Naive thymus-derived CD4-positive, alpha-beta T cell (primary cell): ENCODE measurements around the gene SLC25A14. TPM values are rescaled to one million over a fixed set of nuclear protein-coding genes. Genes with fewer than 3 reads are reported as not detected.

Experiments
- ATAC-seq: fragments of 150-1000 bp; cut with Tn5 transposase; 2 replicates; pipeline ENCODE4 v1.10.0; 2021; ENCODE audit warnings: mild to moderate bottlenecking, moderate library complexity
- CTCF ChIA-PET: fragments of 350-600 bp; sonication (Branson Sonifier 250); formaldehyde crosslinking; loops from one replicate; lab custom pipeline; 2021; ENCODE audit warnings: antibody characterized with exemption; lab: Charles Lee
- POLR2A ChIA-PET: fragments of 350-600 bp; sonication (Branson Sonifier 250); formaldehyde crosslinking; loops from one replicate; lab custom pipeline; 2021; ENCODE audit warnings: antibody characterized with exemption, inconsistent platforms; lab: Charles Lee
- DNase-seq, 9 donors: peaks; one replicate each; pipeline versions ENCODE4 v3.0.0 to v3.0.0-alpha.2; 2020 to 2022; ENCODE audit warnings: mixed read lengths in 1 of 9
- H3K27ac ChIP-seq: one replicate; pipeline ENCODE4 v1.7.0; 2013; ENCODE audit warnings: mild to moderate bottlenecking, low read depth, low read length, moderate library complexity
- H3K27me3 ChIP-seq, 2 donors: one replicate each; pipeline ENCODE4 v1.7.0; 2013; ENCODE audit warnings: low read length in 2 of 2, mild to moderate bottlenecking in 2 of 2, moderate library complexity in 2 of 2; ENCODE audit not compliant: control insufficient read depth in 2 of 2, insufficient read depth in 2 of 2
- H3K36me3 ChIP-seq, 3 experiments: 1 replicate in 2 of 3; 2 replicates in 1 of 3; pipeline ENCODE4 v1.7.0; 2013; ENCODE audit warnings: low read length in 3 of 3, mild to moderate bottlenecking in 3 of 3, moderate library complexity in 1 of 3; ENCODE audit not compliant: insufficient read depth in 3 of 3, control insufficient read depth in 2 of 3
- H3K4me1 ChIP-seq, 2 donors: one replicate each; pipeline ENCODE4 v1.7.0; 2013; ENCODE audit warnings: low read length in 2 of 2, mild to moderate bottlenecking in 2 of 2, moderate library complexity in 1 of 2; ENCODE audit not compliant: control insufficient read depth in 2 of 2, insufficient read depth in 2 of 2
- H3K4me3 ChIP-seq: 2 replicates; pipeline ENCODE4 v1.7.0; 2013; ENCODE audit warnings: mild to moderate bottlenecking, low read length
- H3K9me3 ChIP-seq, 3 experiments: 1 replicate in 2 of 3; 2 replicates in 1 of 3; pipeline ENCODE4 v1.7.0; 2013; ENCODE audit warnings: low read length in 3 of 3; ENCODE audit not compliant: control insufficient read depth in 2 of 3
- H3K27ac Mint-ChIP-seq, 9 donors: one replicate each; pipeline ENCODE4 v1.8.0; 2020 to 2022; ENCODE audit warnings: mixed read lengths in 9 of 9, mild to moderate bottlenecking in 8 of 9, moderate library complexity in 5 of 9, inconsistent platforms in 2 of 9
- H3K27me3 Mint-ChIP-seq, 5 donors: one replicate each; pipeline ENCODE4 v1.8.0; 2021 to 2022; ENCODE audit warnings: mixed read lengths in 5 of 5, mild to moderate bottlenecking in 1 of 5
- H3K36me3 Mint-ChIP-seq, 5 donors: one replicate each; pipeline ENCODE4 v1.8.0; 2020 to 2022; ENCODE audit warnings: mixed read lengths in 5 of 5, mild to moderate bottlenecking in 3 of 5, inconsistent platforms in 1 of 5
- H3K4me1 Mint-ChIP-seq, 7 donors: one replicate each; pipeline ENCODE4 v1.8.0; 2020 to 2022; ENCODE audit warnings: mixed read lengths in 7 of 7, mild to moderate bottlenecking in 3 of 7, inconsistent platforms in 1 of 7
- H3K4me3 Mint-ChIP-seq, 10 donors: one replicate each; pipeline ENCODE4 v1.8.0; 2020 to 2022; ENCODE audit warnings: mild to moderate bottlenecking in 10 of 10, mixed read lengths in 10 of 10, moderate library complexity in 6 of 10, inconsistent platforms in 2 of 10
- H3K9me3 Mint-ChIP-seq, 11 donors: one replicate each; pipeline ENCODE4 v1.8.0; 2020 to 2022; ENCODE audit warnings: mixed read lengths in 11 of 11, mild to moderate bottlenecking in 4 of 11, inconsistent platforms in 1 of 11, moderate library complexity in 1 of 11
- intact Hi-C, 2 donors: fragments of 100-400 bp; cut with micrococcal nuclease; formaldehyde crosslinking; loops; one replicate each; pipeline ENCODE4 v1.15.1; 2023
- polyA plus RNA-seq, 2 donors: library from polyadenylated mRNA; unstranded; fragments of 300-500 nt; fragmentation: Illumina TruSeq; gene quantifications; one replicate each; pipeline ENCODE4 v1.2.3, GENCODE V29; 2021
- total RNA-seq, 6 experiments: library from RNA in 5 of 6; stranded (reverse) in 5 of 6; gene quantifications; 1 replicate in 5 of 6; 2 replicates in 1 of 6; pipeline ENCODE4 v1.2.3 and lab custom pipeline; 2021 to 2026

SLC25A14 gene
- total and polyA plus RNA-seq, 7 experiments from 2014 or later: 5.5 to 14.3 (median 13.2) TPM

GRCh38 chrX:130395341-130395740 is 55.6 kb downstream of the SLC25A14 start:
- DNase-seq: no peak
- H3K27ac Mint-ChIP-seq: no peak overlapping the region
- no peak overlapping the region for H3K4me3 Mint-ChIP-seq
- H3K27me3 ChIP-seq: no peaks in the 10 kb centered on the region
- H3K4me1 Mint-ChIP-seq: no peaks in the 10 kb centered on the region
- no peaks in the 10 kb centered on the region for H3K36me3 ChIP-seq
- CTCF ChIA-PET: no interaction called here
- intact Hi-C loops: no loop called here
- no peaks in the 10 kb centered on the region for H3K9me3 Mint-ChIP-seq
- no peaks in the 10 kb centered on the region for H3K9me3 ChIP-seq
- POLR2A ChIA-PET: no interaction called here
- H3K36me3 Mint-ChIP-seq: no peaks in the 10 kb centered on the region
- H3K4me1 ChIP-seq: no peaks in the 10 kb centered on the region
- ATAC-seq: no peak
- no peak overlapping the region for H3K4me3 ChIP-seq
- H3K27me3 Mint-ChIP-seq: peaks cover 0 to 29% (median 8%) of the 10 kb centered on the region in 5 donors
- no peak overlapping the region for H3K27ac ChIP-seq

GRCh38 chrX:130401415-130402207 is 61.9 kb downstream of the SLC25A14 start, which contains the start of gene RBMX2:
TSS of gene RBMX2 (plus strand) at chrX:130401987. CDS start at chrX:130402033, 46 bp downstream.
- peaks cover 0 to 7% (median 0%) of the 10 kb centered on the region in 5 donors for H3K36me3 Mint-ChIP-seq
- Histone ChIP-seq H3K27ac (peak within 1 kb of the TSS; percentile 79), H3K4me1 (no peaks in the 10 kb centered on the region), H3K36me3 (peaks cover 0 to 14% (median 0%) of the 10 kb centered on the region in 3 experiments), H3K27me3 (no peaks in the 10 kb centered on the region), H3K9me3 (no peaks in the 10 kb centered on the region), H3K4me3 (peak within 1 kb of the TSS; percentile 95)
- peaks cover 0 to 28% (median 22%) of the 10 kb centered on the region in 7 donors for H3K4me1 Mint-ChIP-seq
- H3K27ac Mint-ChIP-seq: peak within 1 kb of the TSS; percentile 80 to 96 (median 94)
- peak within 1 kb of the TSS; percentile 83 to 97 (median 94) for H3K4me3 Mint-ChIP-seq
- intact Hi-C loops: loop anchor here (1.0 kb wide), 3 partner anchors 62 to 502 kb away; partner anchors contain the start of genes ENOX2 (in 2 of the 2), SLC25A14 (in 2 of the 2) and ZNF280C (in 2 of the 2)
- ATAC-seq (peak; percentile 94), DNase-seq (peak; percentile 59 to 76 (median 66))
- peaks cover 0 to 11% (median 5%) of the 10 kb centered on the region in 5 donors for H3K27me3 Mint-ChIP-seq
- ChIA-PET CTCF (no interaction called here), POLR2A (interaction anchor here (0.6 kb wide), 1 partner anchor 989 kb away, joined by 3 read pairs; no protein-coding TSS in a partner anchor)
- H3K9me3 Mint-ChIP-seq: no peaks in the 10 kb centered on the region

- Histone ChIP-seq H3K4me3 (peak overlapping the region; percentile 95), H3K36me3 (peaks cover 0 to 14% (median 0%) of the 10 kb centered on the region in 3 experiments), H3K27ac (peak overlapping the region; percentile 79), H3K9me3 (no peaks in the 10 kb centered on the region), H3K27me3 (no peaks in the 10 kb centered on the region), H3K4me1 (no peaks in the 10 kb centered on the region)
- Mint-ChIP-seq H3K27me3 (peaks cover 0 to 9% (median 1%) of the 10 kb centered on the region in 5 donors), H3K4me1 (peaks cover 0 to 31% (median 25%) of the 10 kb centered on the region in 7 donors), H3K4me3 (peak overlapping the region; percentile 83 to 97 (median 94)), H3K36me3 (peaks cover 0 to 7% (median 0%) of the 10 kb centered on the region in 5 donors), H3K27ac (peak overlapping the region; percentile 74 to 96 (median 93)), H3K9me3 (no peaks in the 10 kb centered on the region)
- CTCF ChIA-PET: no interaction called here
- ATAC-seq (peak; percentile 13), DNase-seq (peak in 2 of 9 donors; percentile 2 to 6)
- POLR2A ChIA-PET: interaction anchor here (0.6 kb wide), 1 partner anchor 990 kb away, joined by 3 read pairs; no protein-coding TSS in a partner anchor
- intact Hi-C loops: loop anchor here in 1 of 2 donors (1.0 kb wide), 2 partner anchors 63 to 134 kb away; partner anchors contain the start of genes SLC25A14 and ZNF280C
Measured at GRCh38 chrX:130402208-130402684, 62.5 kb downstream of the SLC25A14 start.

- H3K4me1 ChIP-seq: no peaks in the 10 kb centered on the region
- POLR2A ChIA-PET: no interaction called here
- Mint-ChIP-seq H3K36me3 (peaks cover 0 to 15% (median 8%) of the 10 kb centered on the region in 5 donors), H3K27ac (peak overlapping the region in 1 of 9 donors; percentile 82), H3K4me1 (no peaks in the 10 kb centered on the region), H3K4me3 (no peak overlapping the region), H3K27me3 (no peaks in the 10 kb centered on the region), H3K9me3 (peaks cover 0 to 2% (median 0%) of the 10 kb centered on the region in 11 donors)
- intact Hi-C loops: no loop called here
- H3K9me3 ChIP-seq: no peaks in the 10 kb centered on the region
- no peak overlapping the region for H3K27ac ChIP-seq
- CTCF ChIA-PET: no interaction called here
- ATAC-seq (no peak), DNase-seq (no peak)
- H3K27me3 ChIP-seq: no peaks in the 10 kb centered on the region
- peaks cover 0 to 23% (median 3%) of the 10 kb centered on the region in 3 experiments for H3K36me3 ChIP-seq
- no peak overlapping the region for H3K4me3 ChIP-seq
Measured at GRCh38 chrX:130413415-130413814, 73.7 kb downstream of the SLC25A14 start.

GRCh38 chrX:130414800-130415199 is 75.1 kb downstream of the SLC25A14 start:
- intact Hi-C loops: no loop called here
- Histone ChIP-seq H3K9me3 (no peaks in the 10 kb centered on the region), H3K36me3 (peaks cover 0 to 17% (median 0%) of the 10 kb centered on the region in 3 experiments), H3K4me3 (no peak overlapping the region), H3K27ac (no peak overlapping the region), H3K4me1 (no peaks in the 10 kb centered on the region), H3K27me3 (no peaks in the 10 kb centered on the region)
- Mint-ChIP-seq H3K4me1 (no peaks in the 10 kb centered on the region), H3K27me3 (no peaks in the 10 kb centered on the region), H3K9me3 (peaks cover 0 to 2% (median 0%) of the 10 kb centered on the region in 11 donors), H3K36me3 (peaks cover 0 to 12% (median 5%) of the 10 kb centered on the region in 5 donors), H3K27ac (no peak overlapping the region), H3K4me3 (no peak overlapping the region)
- no peak for ATAC-seq
- DNase-seq: no peak
- ChIA-PET CTCF (no interaction called here), POLR2A (no interaction called here)

DNA sequence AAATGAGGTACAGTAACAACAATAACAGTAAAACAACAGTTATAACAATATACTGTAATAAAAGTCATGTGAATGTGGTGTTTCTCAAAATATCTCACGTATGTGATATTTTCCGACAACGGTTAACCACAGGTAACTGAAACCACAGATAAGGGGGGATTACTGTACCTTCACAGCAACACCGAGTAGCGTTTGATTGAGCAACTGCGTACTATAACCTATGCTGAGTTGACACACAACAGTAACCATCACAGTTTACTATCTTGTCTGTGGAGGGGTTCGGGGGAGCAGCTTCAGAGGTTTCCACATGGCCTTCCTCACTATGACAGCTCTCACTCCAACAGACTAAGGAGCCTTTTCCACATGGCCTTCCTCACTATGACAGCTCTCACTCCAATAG is 75.5 kb downstream of the SLC25A14 start:
- H3K4me3 Mint-ChIP-seq: no peak overlapping the region
- H3K27ac Mint-ChIP-seq: no peak overlapping the region
- ATAC-seq: no peak
- CTCF ChIA-PET: no interaction called here
- peaks cover 0 to 12% (median 5%) of the 10 kb centered on the region in 5 donors for H3K36me3 Mint-ChIP-seq
- no peak for DNase-seq
- POLR2A ChIA-PET: no interaction called here
- Histone ChIP-seq H3K9me3 (no peaks in the 10 kb centered on the region), H3K36me3 (peaks cover 0 to 15% (median 0%) of the 10 kb centered on the region in 3 experiments), H3K4me1 (no peaks in the 10 kb centered on the region), H3K27ac (no peak overlapping the region), H3K27me3 (no peaks in the 10 kb centered on the region), H3K4me3 (no peak overlapping the region)
- H3K27me3 Mint-ChIP-seq: no peaks in the 10 kb centered on the region
- intact Hi-C loops: no loop called here
- no peaks in the 10 kb centered on the region for H3K4me1 Mint-ChIP-seq
- peaks cover 0 to 2% (median 0%) of the 10 kb centered on the region in 11 donors for H3K9me3 Mint-ChIP-seq
